AG04449 (cell line): Measurements from ENCODE around the gene DPF3.

ENCODE experiments used
- CTCF ChIA-PET: fragments of 350-600 bp; formaldehyde crosslinking; extraction: SDS; loops from one replicate; lab custom pipeline; 2021; ENCODE audit warnings: antibody characterized with exemption; lab: Yijun Ruan, JAX
- POLR2A ChIA-PET: fragments of 400-600, 350-600 bp; formaldehyde crosslinking; extraction: SDS; loops from one replicate; lab custom pipeline; 2020; ENCODE audit warnings: antibody characterized with exemption, inconsistent platforms; lab: Yijun Ruan, JAX
- DNase-seq: peaks from one replicate; pipeline ENCODE4 v3.0.0-alpha.2; 2010; ENCODE audit warnings: low read depth, low spot score
- H3K4me3 ChIP-seq: 2 replicates; pipeline ENCODE4 v1.5.1; 2011; ENCODE audit warnings: low read depth, mild to moderate bottlenecking, control low read depth, low read length
- CTCF ChIP-seq: IDR thresholded peaks from one replicate; pipeline ENCODE4 v1.5.1; 2011; ENCODE audit warnings: mild to moderate bottlenecking, moderate library complexity, low read length, control low read depth, inconsistent platforms; ENCODE audit not compliant: insufficient read depth; ENCODE audit errors: missing control alignments

Gene DPF3

GRCh38 chr14:72577521-72577920, 316.4 kb downstream of the DPF3 start:
- TF ChIP-seq CTCF = no peak
- CTCF ChIA-PET = interaction anchor here (1.1 kb wide), 1 partner anchor 100 kb away, joined by 4 read pairs; no protein-coding TSS in a partner anchor
- no peak for DNase-seq
- POLR2A ChIA-PET = no interaction called here
- no peak overlapping the region for H3K4me3 ChIP-seq

GRCh38 chr14:72576258-72576657, 317.6 kb downstream of the DPF3 start:
- H3K4me3 ChIP-seq = no peak overlapping the region
- TF ChIP-seq CTCF = no peak
- ChIA-PET CTCF (interaction anchor here (1.0 kb wide), 1 partner anchor 11 kb away, joined by 3 read pairs; no protein-coding TSS in a partner anchor), POLR2A (no interaction called here)
- no peak for DNase-seq

- no peak for TF ChIP-seq CTCF
These were observed 319.2 kb downstream of the DPF3 start for GRCh38 chr14:72574715-72575114.

GRCh38 chr14:72573725-72574417, 320.0 kb downstream of the DPF3 start:
- no peak overlapping the region for H3K4me3 ChIP-seq
- ChIA-PET CTCF (interaction anchor here (1.5 kb wide), 1 partner anchor 60 kb away, joined by 4 read pairs; no protein-coding TSS in a partner anchor), POLR2A (no interaction called here)
- DNase-seq = no peak
- TF ChIP-seq CTCF = no peak

More at GRCh38 chr14:72574715-72575114, 319.2 kb downstream of the DPF3 start:
- ChIA-PET POLR2A (no interaction called here), CTCF (no interaction called here)
- no peak for DNase-seq
- no peak overlapping the region for H3K4me3 ChIP-seq
